ENCODE data around the gene KRT6B. TPM values are rescaled to one million over a fixed set of nuclear protein-coding genes. Genes with fewer than 3 reads are reported as not detected.
"Not testable (repeated sequence)": the region's sequence is repeated elsewhere in the genome, so short reads cannot be mapped to it uniquely, and the experiment has no call there.

KRT6B gene
- not detected for total RNA-seq

- Mint-ChIP-seq H3K27ac (no peak within 1 kb of the TSS), H3K36me3 (no peaks in the 10 kb centered on the region), H3K4me1 (peaks cover 20% of the 10 kb centered on the region), H3K4me3 (no peak within 1 kb of the TSS), H3K9me3 (ENCODE audit: low read depth) (no peaks in the 10 kb centered on the region), H3K27me3 (peaks cover 25% of the 10 kb centered on the region)
- CTCF ChIA-PET: no interaction called here
- DNase-seq: no peak
- ATAC-seq: no peak
Measured at GRCh38 chr12:52452101-52452500, at the start of gene KRT6B. Gene KRT6B (minus strand): TSS chr12:52452146. CDS start chr12:52452078, 68 bp downstream.

- peaks cover 50% of the 10 kb centered on the region for H3K27me3 Mint-ChIP-seq
- no peaks in the 10 kb centered on the region for H3K36me3 Mint-ChIP-seq
- H3K4me1 Mint-ChIP-seq: no peaks in the 10 kb centered on the region
- no peak overlapping the region for H3K4me3 Mint-ChIP-seq
- CTCF ChIA-PET: no interaction called here
- DNase-seq (no peak), ATAC-seq (no peak)
- no peaks in the 10 kb centered on the region for H3K9me3 Mint-ChIP-seq (ENCODE audit: low read depth)
- no peak overlapping the region for H3K27ac Mint-ChIP-seq
Measured at GRCh38 chr12:52501490-52501889, 49.5 kb upstream of the KRT6B start.

- H3K27ac Mint-ChIP-seq; ATAC-seq; H3K36me3 Mint-ChIP-seq; H3K4me1 Mint-ChIP-seq; H3K4me3 Mint-ChIP-seq; CTCF ChIA-PET; H3K9me3 Mint-ChIP-seq (ENCODE audit: low read depth); DNase-seq: not testable (repeated sequence)
- H3K27me3 Mint-ChIP-seq: peaks cover 49% of the 10 kb centered on the region
Measured at GRCh38 chr12:52500574-52500973, 48.6 kb upstream of the KRT6B start.

GRCh38 chr12:52499806-52500560 lies 48.0 kb upstream of the KRT6B start:
- Mint-ChIP-seq H3K27ac (no peak overlapping the region), H3K4me1 (no peaks in the 10 kb centered on the region), H3K4me3 (no peak overlapping the region), H3K27me3 (peaks cover 48% of the 10 kb centered on the region), H3K9me3 (ENCODE audit: low read depth) (no peaks in the 10 kb centered on the region), H3K36me3 (no peaks in the 10 kb centered on the region)
- DNase-seq: no peak
- ATAC-seq: no peak
- CTCF ChIA-PET: no interaction called here

GRCh38 chr12:52498946-52499345 lies 47.0 kb upstream of the KRT6B start:
- CTCF ChIA-PET: no interaction called here
- Mint-ChIP-seq H3K27ac (no peak overlapping the region), H3K9me3 (ENCODE audit: low read depth) (no peaks in the 10 kb centered on the region), H3K27me3 (peaks cover 50% of the 10 kb centered on the region), H3K4me3 (no peak overlapping the region), H3K4me1 (no peaks in the 10 kb centered on the region), H3K36me3 (no peaks in the 10 kb centered on the region)
- DNase-seq (no peak), ATAC-seq (no peak)

GRCh38 chr12:52497975-52498374 lies 46.0 kb upstream of the KRT6B start:
- no peaks in the 10 kb centered on the region for H3K4me1 Mint-ChIP-seq
- no peak for DNase-seq
- CTCF ChIA-PET: no interaction called here
- no peak overlapping the region for H3K27ac Mint-ChIP-seq
- H3K9me3 Mint-ChIP-seq (ENCODE audit: low read depth): no peaks in the 10 kb centered on the region
- no peaks in the 10 kb centered on the region for H3K36me3 Mint-ChIP-seq
- no peak overlapping the region for H3K4me3 Mint-ChIP-seq
- H3K27me3 Mint-ChIP-seq: peaks cover 48% of the 10 kb centered on the region
- no peak for ATAC-seq

- no peaks in the 10 kb centered on the region for H3K4me1 Mint-ChIP-seq
- peaks cover 50% of the 10 kb centered on the region for H3K27me3 Mint-ChIP-seq
- CTCF ChIA-PET: interaction anchor here (1.5 kb wide), 1 partner anchor 12 kb away, joined by 4 read pairs; no protein-coding TSS in a partner anchor
- DNase-seq (no peak), ATAC-seq (no peak)
- no peak overlapping the region for H3K27ac Mint-ChIP-seq
- H3K9me3 Mint-ChIP-seq (ENCODE audit: low read depth): no peaks in the 10 kb centered on the region
- no peaks in the 10 kb centered on the region for H3K36me3 Mint-ChIP-seq
- H3K4me3 Mint-ChIP-seq: no peak overlapping the region
Measured at GRCh38 chr12:52496590-52497071, 44.7 kb upstream of the KRT6B start.

- no peaks in the 10 kb centered on the region for H3K9me3 Mint-ChIP-seq (ENCODE audit: low read depth)
- peaks cover 52% of the 10 kb centered on the region for H3K27me3 Mint-ChIP-seq
- H3K27ac Mint-ChIP-seq: no peak overlapping the region
- H3K36me3 Mint-ChIP-seq: no peaks in the 10 kb centered on the region
- ATAC-seq (no peak), DNase-seq (no peak)
- no peaks in the 10 kb centered on the region for H3K4me1 Mint-ChIP-seq
- CTCF ChIA-PET: interaction anchor here (1.5 kb wide), 1 partner anchor 12 kb away, joined by 4 read pairs; no protein-coding TSS in a partner anchor
- H3K4me3 Mint-ChIP-seq: no peak overlapping the region
Measured at GRCh38 chr12:52496054-52496453, 44.1 kb upstream of the KRT6B start.

- H3K4me3 Mint-ChIP-seq: no peak overlapping the region
- no peak overlapping the region for H3K27ac Mint-ChIP-seq
- no peaks in the 10 kb centered on the region for H3K4me1 Mint-ChIP-seq
- DNase-seq (no peak), ATAC-seq (no peak)
- CTCF ChIA-PET: no interaction called here
- H3K9me3 Mint-ChIP-seq (ENCODE audit: low read depth): no peaks in the 10 kb centered on the region
- peaks cover 48% of the 10 kb centered on the region for H3K27me3 Mint-ChIP-seq
- H3K36me3 Mint-ChIP-seq: no peaks in the 10 kb centered on the region
Measured at GRCh38 chr12:52495389-52495788, 43.4 kb upstream of the KRT6B start.

GRCh38 chr12:52494518-52494917 lies 42.6 kb upstream of the KRT6B start:
- ATAC-seq (no peak), DNase-seq (no peak)
- CTCF ChIA-PET: no interaction called here
- Mint-ChIP-seq H3K9me3 (ENCODE audit: low read depth) (no peaks in the 10 kb centered on the region), H3K27me3 (peaks cover 45% of the 10 kb centered on the region), H3K4me3 (no peak overlapping the region), H3K4me1 (no peaks in the 10 kb centered on the region), H3K36me3 (no peaks in the 10 kb centered on the region), H3K27ac (no peak overlapping the region)

GRCh38 chr12:52494100-52494499 lies 42.2 kb upstream of the KRT6B start:
- ATAC-seq (no peak), DNase-seq (no peak)
- Mint-ChIP-seq H3K27ac (no peak overlapping the region), H3K9me3 (ENCODE audit: low read depth) (no peaks in the 10 kb centered on the region), H3K27me3 (peaks cover 44% of the 10 kb centered on the region), H3K4me1 (no peaks in the 10 kb centered on the region), H3K4me3 (no peak overlapping the region), H3K36me3 (no peaks in the 10 kb centered on the region)
- CTCF ChIA-PET: no interaction called here

GRCh38 chr12:52493172-52493571 lies 41.2 kb upstream of the KRT6B start, which contains the start of gene KRT6A:
Gene KRT6A (minus strand): TSS chr12:52493257. CDS start chr12:52493188, 69 bp downstream.
- Mint-ChIP-seq H3K4me1 (no peaks in the 10 kb centered on the region), H3K27ac (no peak within 1 kb of the TSS), H3K36me3 (no peaks in the 10 kb centered on the region), H3K9me3 (ENCODE audit: low read depth) (no peaks in the 10 kb centered on the region), H3K27me3 (peaks cover 46% of the 10 kb centered on the region), H3K4me3 (no peak within 1 kb of the TSS)
- ATAC-seq: no peak
- CTCF ChIA-PET: no interaction called here
- no peak for DNase-seq

GRCh38 chr12:52492405-52492804 lies 40.5 kb upstream of the KRT6B start:
- H3K9me3 Mint-ChIP-seq (ENCODE audit: low read depth); H3K36me3 Mint-ChIP-seq; H3K4me3 Mint-ChIP-seq; ATAC-seq; CTCF ChIA-PET; DNase-seq; H3K27ac Mint-ChIP-seq; H3K4me1 Mint-ChIP-seq: not testable (repeated sequence)
- H3K27me3 Mint-ChIP-seq: peaks cover 43% of the 10 kb centered on the region

GRCh38 chr12:52491495-52491894 lies 39.5 kb upstream of the KRT6B start:
- DNase-seq; H3K4me1 Mint-ChIP-seq; CTCF ChIA-PET; ATAC-seq; H3K9me3 Mint-ChIP-seq (ENCODE audit: low read depth); H3K27ac Mint-ChIP-seq; H3K36me3 Mint-ChIP-seq; H3K4me3 Mint-ChIP-seq: not testable (repeated sequence)
- peaks cover 46% of the 10 kb centered on the region for H3K27me3 Mint-ChIP-seq
